Activated T-cell treated with anti-CD3 and anti-CD28 coated beads for 48 hours (primary cell): ENCODE results near the gene BBX.
"Not testable (repeated sequence)": the region's sequence is repeated elsewhere in the genome, so short reads cannot be mapped to it uniquely, and the experiment has no call there.

Experiments used
- DNase-seq: peaks from one replicate; pipeline ENCODE4 v3.0.0-alpha.2; 2020; ENCODE audit warnings: low read depth

BBX gene

DNA sequence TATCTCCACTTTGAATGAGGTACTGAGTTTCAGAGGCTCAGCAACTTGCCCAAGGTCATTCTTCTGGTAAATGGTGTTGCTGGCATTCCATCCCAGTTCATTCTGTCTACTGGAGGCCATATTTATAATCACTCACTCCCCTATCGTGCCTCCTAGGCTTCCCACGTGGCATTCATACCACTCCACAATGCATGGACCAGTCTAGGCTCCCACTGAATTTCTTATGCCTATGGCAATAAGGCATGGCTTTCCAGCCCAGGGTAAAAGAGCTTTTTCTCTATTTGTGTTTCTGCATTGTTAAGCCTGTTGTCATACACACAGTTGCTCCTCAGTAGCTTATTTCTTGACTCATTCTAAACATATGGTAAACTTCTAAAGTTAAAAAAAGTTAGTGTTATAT lies 19.9 kb downstream of the BBX start:
- no peak for DNase-seq

- DNase-seq = no peak
Observed at GRCh38 chr3:107543666-107544065, 20.9 kb downstream of the BBX start.

DNA sequence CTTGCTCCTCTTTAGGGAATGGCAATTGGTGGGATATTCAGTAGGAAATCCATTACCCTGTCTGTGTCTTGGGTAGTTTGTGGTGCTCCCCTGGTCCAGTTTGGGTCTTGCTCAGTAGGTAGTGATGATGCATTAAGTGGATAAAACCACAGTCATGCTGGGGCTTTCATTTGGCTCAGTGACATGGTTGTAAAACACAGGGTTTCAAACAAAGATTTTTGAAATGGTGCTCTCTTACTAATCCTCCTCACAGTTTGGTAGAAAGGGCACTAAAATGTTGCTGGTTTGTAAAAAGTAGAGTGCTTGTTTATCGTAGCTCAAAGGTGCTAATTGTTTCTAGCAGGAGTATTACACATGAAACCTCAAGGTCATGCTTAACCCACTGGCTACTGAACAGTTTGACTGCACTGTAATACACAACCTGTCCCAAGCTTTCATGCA lies 22.9 kb downstream of the BBX start:
- DNase-seq = no peak

- DNase-seq = no peak
Observed at GRCh38 chr3:107548601-107549000, 25.8 kb downstream of the BBX start.

DNA sequence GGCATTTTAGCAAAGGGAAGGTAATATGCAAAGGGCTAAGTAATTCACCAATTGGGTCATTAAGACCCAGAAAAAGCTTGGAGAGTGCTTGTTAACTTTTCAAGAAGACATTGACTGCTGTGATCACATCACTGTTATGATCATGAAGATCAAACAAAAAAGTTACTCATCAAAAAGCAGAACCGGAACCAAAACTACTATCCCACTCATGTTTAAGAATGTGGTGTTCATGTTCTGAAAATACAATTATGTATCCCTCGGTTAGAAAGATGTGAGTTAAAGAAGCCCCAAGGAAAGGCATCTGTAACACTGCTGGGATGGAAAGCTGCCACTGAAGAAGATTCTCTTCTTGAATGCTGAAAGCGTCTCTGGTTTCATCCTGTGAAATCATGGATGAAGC lies 32.6 kb downstream of the BBX start:
- DNase-seq = no peak

GRCh38 chr3:107557743-107558142 lies 35.0 kb downstream of the BBX start:
- no peak for DNase-seq

DNA sequence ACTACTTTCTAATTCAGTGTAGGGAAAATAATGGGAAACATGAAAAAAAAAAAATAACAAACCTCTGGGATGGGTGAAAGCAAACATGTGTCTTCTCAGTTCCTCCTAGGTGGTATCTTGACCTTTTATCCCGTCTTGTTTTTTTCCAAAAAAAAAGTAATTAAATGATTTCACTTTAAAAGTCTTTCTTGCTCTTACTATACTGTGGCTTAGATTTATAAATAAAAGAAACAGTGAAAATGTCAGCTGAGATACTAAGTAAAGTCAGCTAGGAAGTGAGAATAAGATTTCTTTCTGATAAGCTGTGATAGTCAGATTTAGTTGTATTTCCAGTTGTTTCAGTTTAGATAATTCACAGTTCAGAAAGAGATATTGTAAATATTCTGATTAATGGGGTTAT lies 37.4 kb downstream of the BBX start:
- no peak for DNase-seq

GRCh38 chr3:107561980-107562379 lies 39.2 kb downstream of the BBX start:
- DNase-seq = no peak

DNA sequence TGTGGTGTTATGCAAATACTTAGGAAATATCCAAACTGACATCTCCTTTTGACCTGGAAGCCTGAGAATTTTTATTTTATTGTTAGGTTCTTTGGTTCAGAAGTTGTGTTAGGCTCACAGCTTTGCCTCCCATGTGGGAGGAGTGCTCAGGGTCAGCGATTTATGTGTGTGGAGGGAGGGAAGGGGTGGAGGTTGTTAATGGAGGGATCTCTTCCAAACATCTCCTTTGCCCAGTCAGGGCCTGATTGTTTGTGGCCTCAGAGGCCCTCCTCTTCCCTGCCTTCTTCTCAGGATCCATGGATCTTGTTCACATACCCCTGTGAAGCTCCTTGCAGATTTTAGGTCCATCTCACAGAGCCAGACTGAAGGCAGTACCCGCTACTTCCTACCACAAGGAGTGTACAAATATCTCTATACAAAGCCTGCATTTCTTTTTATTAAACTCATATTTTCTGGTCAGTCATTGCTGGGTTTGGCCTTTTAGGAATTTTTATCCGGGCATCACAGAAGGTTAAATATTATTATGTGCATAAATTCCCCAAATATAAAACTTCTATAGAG lies 40.3 kb downstream of the BBX start:
- no peak for DNase-seq

DNA sequence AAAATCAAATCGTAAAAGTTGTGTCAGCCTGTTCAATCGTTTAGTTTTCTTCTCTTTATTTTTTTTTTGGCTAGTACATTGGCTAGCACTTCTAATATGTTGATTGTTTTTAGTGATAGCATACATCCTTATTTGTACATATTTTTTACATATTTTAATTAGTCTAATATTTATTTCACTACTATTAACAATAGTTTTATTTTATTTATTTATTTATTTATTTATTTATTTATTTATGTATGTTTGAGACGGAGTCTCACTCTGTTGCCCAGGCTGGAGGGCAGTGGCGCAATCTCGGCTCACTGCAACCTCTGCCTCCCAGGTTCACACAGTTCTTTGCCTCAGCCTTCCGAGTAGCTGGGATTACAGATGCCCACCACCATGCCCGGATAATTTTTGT lies 42.5 kb downstream of the BBX start:
- DNase-seq = not testable (repeated sequence)

GRCh38 chr3:107571089-107571488 lies 48.3 kb downstream of the BBX start:
- not testable (repeated sequence) for DNase-seq

GRCh38 chr3:107571492-107571891 lies 48.7 kb downstream of the BBX start:
- not testable (repeated sequence) for DNase-seq

- DNase-seq = no peak
Observed at GRCh38 chr3:107574650-107575049, 51.9 kb downstream of the BBX start.

DNA sequence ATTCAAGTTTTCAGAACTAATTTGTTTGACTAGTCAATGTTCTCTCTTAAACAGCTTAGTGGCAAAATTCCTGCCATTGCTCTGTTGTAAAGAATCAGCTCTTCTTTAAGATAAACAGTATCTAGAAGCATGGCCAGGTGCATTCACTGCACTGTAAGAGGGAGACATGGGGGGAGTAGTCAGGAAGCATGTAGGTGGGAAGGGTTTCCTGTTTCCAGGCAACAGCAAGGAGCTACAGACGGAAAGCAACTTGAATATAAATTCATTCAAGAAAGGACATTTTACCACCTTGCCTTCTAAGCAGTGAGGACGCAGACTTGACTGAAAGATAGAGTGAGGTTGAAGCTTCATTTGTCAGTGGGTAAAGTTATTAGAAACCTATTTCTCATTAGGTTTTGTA lies 55.3 kb downstream of the BBX start:
- DNase-seq = no peak

DNA sequence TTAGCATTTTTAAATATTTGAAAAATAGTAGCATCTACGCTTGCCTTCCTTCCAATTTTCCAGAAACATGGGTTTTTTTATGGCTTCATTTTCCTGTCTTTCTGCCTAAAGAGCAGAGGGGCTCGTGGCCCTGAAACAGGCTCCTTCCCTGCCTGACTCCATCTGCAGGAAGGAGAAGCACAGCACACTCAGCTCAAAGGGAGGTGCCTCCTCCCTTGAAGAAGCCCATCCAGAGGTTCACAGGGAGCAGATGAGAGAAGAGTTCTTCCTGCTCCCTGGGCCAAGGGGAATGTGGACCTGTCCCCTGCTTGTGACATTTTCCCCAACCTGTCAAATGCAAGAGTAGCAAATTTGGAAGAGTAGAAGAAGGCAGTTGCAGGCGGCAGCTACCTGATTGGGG lies 55.8 kb downstream of the BBX start:
- DNase-seq = no peak

DNA sequence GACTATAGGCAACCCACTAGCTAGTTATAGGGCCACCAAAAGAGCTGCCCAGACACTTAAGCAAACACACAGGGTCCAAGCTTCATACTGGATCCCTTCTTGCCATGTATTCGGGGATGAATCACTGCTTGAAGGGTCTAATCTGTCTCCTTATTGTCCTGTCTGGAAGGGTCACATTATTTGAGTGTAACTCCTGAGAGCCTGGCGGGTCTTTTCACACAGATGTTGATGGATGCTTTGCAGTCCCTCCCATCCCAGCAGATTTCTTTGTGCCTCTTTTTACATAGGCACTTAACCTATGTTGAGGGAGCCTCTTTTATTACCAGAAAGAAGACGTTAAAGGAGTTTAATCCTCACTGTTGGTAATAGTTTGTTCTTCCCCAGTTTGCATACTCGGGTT lies 56.6 kb downstream of the BBX start:
- DNase-seq = no peak

- no peak for DNase-seq
Observed at GRCh38 chr3:107581230-107581629, 58.5 kb downstream of the BBX start.

DNA sequence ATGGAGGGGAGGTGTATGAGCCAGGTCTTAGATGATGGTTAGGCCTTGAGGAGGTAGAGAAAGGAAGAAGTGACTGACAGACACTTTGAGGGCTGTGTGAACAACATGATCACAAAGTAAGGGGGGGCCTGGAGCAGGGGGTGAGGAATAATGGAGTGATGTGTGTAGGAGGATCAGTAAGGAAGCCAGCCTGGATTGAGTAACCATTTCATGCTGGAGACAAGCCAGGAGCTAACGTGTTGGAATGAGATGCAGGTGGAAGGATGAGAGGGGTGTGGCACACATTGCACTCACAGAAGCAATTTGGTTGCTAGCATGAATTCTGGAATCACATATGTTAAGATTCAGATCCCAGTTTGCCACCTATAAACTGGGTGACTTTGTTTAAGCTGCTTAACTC lies 65.5 kb downstream of the BBX start:
- DNase-seq = no peak

GRCh38 chr3:107589454-107589853 lies 66.7 kb downstream of the BBX start:
- no peak for DNase-seq

GRCh38 chr3:107590786-107591185 lies 68.0 kb downstream of the BBX start:
- no peak for DNase-seq

GRCh38 chr3:107592073-107592472 lies 69.3 kb downstream of the BBX start:
- DNase-seq = no peak

DNA sequence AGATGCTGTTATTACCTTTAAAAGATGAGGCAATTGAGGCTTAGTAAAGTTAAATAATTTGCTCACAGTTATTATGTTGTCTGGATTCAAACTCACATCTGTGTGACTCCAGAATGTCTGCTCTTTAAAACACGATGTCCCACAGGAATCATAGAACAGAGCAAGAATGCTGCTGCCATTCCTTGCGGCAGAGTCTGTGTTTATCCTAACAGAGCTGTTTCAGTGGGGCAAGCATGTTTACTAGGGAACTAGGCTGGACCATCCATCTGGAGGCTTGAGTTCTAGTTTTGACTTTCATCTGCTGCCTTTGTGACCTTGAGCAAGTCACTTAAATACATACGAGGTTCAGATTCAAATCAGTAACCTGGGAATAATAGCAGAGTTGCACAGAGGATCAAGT lies 72.1 kb downstream of the BBX start:
- DNase-seq = no peak

GRCh38 chr3:107596639-107597038 lies 73.9 kb downstream of the BBX start:
- DNase-seq = no peak

DNA sequence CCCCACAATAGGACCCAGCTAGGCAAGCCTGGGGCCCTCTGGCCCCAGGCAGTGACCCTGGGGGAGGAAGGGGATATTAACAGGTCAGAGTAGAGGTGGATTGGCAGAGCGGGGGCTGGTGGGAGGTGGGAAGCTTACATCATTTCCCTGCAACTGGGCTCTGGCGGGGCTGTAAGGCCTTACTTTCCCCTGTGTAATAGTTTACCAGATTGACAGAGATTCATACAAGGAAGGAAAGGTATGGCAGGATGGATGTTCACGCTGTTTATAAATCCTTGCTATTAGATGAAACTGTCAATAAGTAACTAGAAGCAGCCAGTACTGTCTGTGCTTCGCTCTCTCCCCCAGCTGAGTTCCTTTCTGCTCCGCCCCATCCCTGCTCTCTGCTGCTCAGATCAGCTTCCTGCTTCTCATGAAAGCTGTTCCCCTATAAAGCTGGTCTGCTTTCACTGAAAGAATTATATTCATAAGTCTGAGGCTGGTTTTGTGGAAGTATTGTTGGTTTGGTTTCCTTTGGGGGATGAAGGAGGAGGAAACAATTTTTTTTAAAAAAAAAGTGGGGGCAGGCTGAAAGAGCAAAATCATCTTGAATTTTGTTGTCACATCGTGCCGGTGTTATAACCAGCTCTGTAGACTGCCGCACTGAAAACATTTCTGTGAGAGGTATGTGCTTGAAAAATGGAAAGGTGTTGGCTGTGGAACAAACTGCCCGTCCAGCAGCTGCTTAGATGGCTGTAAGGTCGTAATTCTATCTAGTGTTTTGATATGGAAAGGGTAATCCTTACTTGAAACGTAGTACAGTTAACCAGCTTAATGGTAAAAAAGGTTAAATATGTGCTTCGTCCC lies 76.4 kb downstream of the BBX start:
- peak; percentile 9 for DNase-seq
